HG03095 (cell line): ENCODE measurements around the gene MLNR.
A peak's percentile ranks its signal among the peaks of the same experiment; 100 is the strongest.

Experiments
- ATAC-seq: cut with Tn5 transposase; IDR thresholded peaks from one replicate; pipeline ENCODE4 v1.9.1; 2021; ENCODE audit warnings: moderate library complexity; ENCODE audit not compliant: unreplicated experiment

The MLNR gene

DNA sequence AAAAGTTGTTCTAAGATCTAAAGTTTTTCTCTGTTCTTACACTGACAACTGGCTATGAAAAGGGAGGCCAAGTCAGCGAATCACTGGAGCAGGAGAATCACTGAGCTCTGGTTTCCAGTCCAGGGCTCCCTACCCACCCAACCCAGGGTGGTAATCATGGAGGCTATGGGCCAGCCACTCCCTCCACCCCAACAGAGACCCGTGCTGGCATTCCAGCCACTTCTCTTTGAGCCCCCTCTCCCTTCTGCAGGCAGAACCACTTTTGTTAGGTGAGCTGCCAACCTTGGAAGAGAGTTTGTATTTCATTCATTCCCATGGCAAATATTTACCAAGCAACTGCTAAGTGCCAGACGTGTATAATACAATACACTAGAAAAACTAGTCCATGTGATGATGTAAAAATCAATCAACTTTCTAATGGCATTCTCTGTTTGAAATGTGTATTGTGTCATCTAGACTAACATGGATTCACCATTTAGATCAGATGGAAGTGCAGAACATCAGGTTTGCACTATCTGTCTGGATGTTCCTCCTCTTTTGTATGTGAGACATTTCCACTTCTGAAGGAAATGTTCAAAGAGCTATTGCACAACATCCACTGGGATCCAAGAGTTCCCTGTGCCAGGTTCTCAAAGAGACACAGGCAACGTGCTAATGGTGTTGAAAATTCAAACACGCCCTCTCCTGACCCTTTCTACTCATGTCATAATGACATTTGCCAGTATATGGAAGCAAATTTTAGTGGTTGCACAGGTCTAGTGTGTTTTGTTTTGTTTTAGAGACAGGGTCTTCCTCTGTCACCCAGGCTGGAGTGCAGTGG is 5.3 kb downstream of the MLNR start:
- ATAC-seq, result no peak

DNA sequence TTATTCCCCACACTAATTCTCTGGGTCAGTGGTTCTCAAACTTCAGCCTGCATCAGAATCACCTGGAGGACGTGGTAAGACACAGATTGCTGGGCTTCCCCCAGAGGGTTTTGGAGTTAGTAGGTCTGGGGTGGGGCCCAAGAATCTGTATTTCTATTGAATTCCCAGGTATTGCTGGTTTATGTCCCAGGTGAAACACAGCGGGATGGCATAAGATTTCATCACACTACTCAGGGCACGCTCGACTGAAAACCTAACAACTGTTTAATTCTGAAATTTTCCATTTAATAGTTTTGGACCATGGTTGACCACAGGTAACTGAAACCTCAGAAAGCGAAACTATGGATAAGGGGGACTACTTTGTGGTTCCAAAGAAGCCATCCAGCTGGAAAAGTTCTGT is 6.5 kb downstream of the MLNR start:
- ATAC-seq, result no peak

DNA sequence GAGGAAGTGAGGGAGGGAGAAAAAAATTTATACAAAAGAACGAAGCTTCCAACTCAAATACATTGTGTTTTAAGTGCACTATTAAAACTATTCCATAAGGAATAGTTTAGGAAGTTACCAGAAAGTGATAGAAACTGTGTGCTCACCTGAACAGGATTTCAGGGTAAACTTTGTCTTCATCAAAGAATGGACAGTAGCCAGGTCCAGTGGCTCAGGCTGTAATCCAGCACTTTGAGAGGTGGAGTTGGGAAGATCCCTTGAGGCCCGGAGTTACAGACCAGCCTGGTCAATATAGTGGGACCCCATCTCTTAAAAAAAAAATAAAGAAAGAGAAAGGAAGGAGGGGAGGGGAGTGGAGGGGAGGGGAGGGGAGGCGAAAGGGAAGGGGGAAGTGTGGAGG is 14.6 kb downstream of the MLNR start:
- no peak for ATAC-seq

DNA sequence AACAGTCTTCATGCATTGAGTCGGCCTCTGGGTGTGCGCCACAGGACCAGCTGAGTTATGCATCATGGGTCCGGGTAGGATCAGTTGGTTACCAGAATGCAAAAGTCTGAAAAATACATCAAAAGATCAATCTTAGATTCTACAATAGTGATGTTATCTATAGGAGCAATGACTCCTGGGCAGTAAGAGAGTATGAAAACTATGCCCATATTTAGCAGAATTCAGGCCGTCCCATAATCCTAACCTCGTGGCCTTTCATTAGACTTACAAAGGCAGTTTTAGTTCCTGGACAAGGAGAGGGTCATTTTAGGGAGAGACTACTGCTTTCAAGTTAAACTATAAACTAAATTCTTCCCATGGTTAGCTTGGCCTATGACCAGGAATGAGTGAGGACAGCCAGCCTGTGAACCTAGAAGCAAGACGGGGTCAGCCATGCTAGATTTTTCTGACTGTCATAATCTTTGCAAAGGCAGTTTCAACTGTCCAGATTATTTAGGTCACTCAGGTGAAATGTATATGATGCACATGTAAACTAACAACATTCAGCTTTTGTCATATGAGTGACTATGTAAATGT is 15.8 kb downstream of the MLNR start:
- no peak for ATAC-seq

DNA sequence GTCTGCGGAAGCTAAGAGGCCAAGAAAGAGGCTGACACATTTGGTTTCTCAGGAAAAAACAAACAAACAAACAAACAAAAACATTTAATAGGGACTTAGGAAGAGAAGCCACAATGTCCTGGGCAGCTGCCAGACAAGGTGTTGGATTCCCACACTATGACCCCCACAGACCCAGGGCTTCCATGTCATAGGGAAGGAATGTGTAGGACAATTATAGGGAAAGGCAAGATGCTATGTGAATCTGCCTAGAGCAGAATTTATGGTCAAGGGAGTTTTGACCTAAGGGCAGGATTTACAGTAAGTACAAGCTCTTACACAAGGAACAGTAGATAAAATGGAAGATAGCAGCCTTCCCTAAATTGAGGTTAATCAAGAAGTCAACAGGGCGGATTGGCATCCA is 18.5 kb downstream of the MLNR start:
- no peak for ATAC-seq

DNA sequence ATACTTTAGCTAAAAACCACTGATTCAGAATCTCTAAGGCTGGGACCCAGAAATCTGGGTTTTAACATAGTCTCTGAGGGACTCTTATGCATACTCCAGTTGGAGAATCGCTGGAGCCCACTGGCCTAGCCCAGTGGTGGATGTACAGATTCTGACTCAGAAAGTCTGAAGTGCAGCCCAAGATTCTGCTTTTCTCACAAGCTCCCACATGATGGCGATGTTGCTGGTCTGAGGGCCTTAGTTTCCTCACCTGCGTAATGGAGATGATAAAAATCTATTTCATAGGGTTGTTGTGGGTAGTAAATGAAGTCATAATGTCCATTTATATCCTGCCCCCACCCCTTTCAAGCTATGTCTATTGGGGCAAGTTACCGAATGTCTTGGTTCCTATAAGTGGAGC is 19.9 kb downstream of the MLNR start:
- ATAC-seq, result peak; percentile 80

DNA sequence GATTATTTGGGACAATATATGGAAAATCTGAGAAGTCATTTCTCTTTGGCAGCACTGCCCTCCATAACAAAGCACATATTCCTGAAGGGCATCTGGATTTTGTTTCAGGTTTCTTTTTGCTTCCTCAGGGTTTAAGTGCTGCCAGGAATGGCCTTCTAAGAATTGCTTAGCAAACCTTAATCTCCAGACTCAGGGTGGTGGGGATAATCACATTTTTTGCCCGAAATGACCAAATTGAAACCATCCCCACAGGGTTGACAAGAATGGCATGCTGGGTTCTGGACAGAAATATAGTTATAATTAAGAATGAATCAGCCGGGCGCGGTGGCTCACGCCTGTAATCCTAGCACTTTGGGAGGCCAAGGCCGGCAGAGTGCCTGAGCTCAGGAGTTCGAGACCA is 21.2 kb downstream of the MLNR start:
- no peak for ATAC-seq

DNA sequence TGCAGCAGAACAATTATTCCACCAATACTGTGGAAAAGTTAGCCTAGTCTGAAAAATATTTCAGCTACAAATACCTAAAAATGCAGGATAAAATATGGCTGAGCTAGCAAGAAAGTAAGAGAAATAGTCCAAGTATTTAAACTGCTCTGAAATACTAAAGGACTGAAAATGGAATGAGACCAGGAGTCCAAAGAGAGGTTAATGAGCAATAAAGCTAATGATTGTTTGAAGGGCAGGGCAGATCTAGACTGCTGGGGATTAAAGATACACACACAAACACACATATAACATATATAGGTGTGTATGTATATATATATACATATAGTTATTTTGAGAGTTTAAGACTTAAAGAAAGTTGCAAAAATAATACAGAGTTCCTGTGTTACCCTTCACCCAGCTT is 25.0 kb downstream of the MLNR start:
- no peak for ATAC-seq

DNA sequence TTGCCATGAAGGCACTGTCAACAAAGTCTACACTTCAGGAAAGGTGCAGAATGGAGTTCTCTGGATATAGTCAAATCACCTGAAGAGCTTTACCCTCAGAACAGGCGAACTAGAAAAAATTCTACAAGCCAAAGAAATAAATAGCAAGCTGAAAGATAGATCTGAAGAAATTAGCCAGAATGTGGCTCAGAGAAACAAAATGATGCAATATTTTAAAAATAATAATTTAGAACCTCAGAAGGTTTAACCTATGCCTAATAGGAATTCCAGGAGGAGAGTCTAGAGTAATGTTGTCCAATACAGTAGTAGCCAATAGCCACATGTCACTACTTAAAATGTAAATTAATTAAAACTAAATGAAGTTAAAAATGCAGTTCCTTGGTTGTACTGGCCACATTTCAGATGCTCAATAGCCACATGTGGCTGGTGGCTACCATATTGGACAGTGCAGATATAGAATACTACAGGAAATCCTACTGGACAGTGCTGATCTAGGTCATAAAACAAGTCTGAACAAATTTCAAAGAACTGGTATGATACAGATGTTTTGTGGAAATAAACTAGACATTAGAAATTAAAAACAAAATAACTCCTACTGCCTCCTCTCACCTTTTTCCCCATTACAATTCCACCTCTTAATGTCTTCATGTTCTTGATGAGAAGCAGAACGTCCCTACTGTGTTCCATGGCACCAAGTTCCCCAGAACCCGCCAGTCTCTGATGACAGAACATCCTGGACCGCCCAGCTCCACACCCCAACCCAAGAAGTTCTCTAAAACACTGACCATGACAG is 26.9 kb downstream of the MLNR start:
- peak; percentile 34 for ATAC-seq

DNA sequence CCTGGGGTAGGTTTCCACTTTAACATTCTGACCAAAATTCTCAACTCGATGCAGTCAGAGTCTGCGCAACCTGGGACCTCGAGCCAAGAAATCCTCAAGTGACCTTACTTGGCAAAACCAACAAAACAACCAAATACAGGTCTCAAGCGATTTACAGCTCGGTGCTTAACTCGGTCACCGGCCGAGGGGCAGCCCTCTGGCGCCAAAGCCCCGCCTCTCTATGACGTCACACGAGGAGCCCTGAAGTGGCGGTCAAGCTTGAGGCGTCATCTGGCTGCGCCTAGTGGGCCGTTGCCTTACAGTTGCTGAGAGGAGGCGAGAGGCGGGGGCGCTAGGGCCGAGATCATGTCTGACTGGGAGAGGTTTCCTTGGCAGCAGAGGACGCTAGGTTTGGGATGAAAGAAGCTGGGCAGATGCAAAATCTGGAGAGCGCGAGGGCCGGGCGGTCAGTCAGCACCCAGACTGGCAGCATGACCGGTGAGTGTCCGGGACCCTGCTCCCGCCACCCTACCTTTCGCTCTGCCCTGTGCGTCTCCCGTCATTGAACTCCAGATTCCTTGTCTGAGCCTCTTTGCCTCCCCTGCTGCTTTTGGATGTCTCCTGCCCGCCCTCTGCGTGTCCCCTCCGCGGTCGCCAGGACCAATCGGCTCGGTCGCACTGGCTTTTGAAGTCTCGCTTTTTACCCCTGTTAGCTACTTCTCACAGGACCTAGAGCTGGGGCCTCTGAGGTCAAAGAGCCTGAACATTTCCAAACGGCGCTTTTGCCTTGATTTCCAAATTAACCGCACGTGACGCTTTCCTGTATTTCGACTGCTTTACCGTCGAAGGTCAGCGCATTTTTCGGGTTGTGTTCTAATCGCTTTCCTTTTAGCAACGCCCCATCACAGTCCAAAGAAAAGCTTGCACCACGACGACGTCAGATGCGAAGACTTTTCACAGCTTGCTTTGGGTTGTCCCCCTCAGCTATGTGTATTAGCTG is 27.8 kb downstream of the MLNR start, which contains the start of gene CDADC1:
Gene CDADC1, plus strand, starts transcription at position 283 of the 979 bp plus-strand sequence. Its CDS starts 113 bp downstream, at position 396.
- ATAC-seq, result peak; percentile 94

DNA sequence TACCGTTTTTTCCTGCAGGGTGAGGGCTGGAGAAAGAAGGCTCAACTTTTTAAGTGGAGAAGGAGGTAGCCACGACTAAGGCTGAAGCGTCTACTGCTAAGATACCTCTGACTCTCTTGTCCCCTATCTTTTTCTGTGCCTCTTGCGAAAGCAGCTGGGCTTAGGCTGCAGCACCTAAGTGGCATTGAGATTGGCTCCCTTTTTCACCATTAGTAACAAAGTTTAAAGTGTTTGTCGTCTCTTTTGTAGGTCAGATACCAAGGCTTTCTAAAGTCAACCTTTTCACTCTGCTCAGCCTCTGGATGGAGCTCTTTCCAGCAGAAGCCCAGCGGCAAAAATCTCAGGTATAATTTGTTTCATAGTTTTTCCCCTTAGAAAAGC is 28.5 kb downstream of the MLNR start:
- ATAC-seq, result no peak

DNA sequence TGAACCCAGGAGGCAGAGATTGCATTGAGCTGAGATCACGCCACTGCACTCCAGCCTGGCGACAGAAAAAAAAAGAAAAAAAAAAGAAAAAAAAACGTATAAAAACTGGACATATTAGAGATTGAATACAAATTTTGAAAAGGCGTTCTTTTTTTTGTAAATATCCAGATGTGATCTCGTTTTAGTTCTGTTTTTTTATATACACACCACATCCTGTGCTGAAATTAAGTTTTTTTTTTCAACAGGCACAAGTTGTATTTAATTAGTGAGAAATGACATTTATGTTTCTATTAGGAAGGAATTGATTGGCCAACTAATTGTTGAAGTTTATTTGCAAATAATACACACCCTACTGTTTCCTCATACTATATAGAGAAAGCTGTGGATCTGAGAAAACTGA is 31.2 kb downstream of the MLNR start:
- no peak for ATAC-seq

DNA sequence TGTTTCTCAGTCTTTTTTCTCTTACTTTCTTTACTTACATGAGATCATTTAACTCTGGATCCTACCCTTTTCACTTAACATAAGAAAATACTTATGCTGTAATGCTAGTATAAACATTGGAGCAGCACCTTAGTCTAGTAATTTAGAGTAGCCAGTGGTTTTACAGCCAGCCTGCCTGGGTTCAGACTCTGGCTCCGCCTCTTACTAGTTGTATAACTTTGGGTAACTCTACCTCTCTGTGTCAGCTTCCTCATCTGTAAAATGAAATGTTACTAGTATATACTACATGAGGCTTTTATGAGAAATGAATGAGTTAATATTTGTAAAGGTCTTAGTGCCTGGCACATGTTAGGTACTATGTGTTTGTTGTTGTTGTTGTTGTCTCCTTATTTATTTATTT is 33.2 kb downstream of the MLNR start:
- no peak for ATAC-seq

DNA sequence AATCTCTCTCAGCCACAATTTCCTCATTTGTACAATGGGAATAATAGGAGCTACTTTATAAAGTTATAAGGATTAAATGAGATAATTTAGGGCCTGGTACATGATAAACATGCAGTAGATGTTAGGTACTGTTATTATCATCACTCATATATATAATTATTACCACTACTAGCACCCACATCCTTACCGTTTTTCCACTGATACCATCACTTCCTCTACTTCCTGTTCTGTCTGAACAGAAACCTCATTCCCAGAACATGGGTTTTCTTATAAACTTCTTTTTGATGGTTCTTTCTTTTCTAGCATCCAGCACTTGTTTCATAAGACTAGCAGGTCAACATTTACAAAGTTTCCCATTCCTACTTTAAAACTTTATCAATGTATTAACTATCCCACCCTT is 33.9 kb downstream of the MLNR start:
- no peak for ATAC-seq

DNA sequence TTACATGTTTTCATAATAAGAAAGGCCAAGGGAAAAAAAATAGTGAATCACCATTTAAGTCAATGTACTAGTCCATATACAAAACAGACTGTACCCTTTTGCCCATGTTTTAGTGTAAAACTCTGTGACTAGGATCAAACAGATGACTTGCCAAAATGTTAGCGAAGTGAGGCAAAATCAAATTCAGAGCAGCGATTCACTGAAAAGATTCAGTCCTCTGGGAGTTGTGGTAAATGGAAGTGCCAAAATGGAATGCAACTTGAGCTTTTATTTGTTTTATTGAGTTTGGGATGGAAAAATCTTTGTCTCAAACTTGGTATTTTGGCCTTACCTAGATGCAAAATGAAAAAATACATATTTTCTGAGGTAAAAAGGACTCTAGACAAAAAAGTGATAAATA is 36.7 kb downstream of the MLNR start:
- no peak for ATAC-seq

DNA sequence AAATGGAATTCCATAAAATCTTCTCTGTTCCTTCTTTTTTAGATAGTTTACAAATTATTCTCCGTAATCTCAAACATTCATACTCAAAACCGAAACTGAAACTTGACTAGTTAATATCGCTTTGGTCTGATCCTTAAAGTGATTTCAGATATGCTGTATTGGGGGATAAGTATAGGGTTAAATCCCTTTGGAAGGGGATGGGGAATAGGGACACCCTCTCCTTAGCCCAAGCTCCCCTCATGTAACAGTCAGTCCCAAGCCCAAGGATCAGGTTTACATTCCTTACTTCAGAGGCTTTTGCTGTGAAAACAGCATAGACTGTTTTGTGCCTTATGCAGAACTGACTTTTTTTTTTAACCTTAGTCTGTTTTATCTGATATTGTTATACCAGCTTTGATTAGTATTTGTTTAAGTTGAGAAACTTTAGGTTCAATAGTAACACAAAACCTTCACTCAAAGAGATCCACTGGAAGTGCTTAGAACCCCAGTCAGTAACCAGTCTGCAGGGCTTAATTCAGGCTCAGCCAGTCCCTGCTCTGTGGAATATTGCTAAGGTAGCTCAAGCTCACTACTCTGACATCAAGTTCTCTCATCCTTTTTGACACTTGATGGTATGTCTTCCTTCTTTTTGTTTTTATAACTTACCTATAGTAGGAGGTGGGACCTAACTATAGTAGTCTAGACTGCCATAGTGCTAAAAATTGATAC is 38.1 kb downstream of the MLNR start:
- no peak for ATAC-seq

DNA sequence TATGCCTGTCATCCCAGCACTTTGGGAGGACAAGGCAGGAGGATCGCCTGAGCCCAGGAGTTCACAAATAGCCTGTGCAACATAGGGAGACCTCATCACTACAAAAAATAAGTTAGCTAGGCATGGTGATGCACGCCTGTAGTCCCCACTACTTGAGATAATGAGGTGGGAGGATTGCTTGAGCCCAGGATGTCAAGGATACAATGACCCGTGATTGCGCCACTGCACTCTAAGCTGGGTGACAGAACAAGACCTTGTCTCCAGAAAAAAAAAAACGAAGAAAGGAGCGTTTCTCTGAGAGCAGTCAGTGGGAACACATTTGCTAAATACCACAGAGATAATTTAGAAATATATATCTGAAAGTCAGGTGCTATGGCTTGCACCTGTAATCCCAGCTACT is 39.4 kb downstream of the MLNR start:
- no peak for ATAC-seq

DNA sequence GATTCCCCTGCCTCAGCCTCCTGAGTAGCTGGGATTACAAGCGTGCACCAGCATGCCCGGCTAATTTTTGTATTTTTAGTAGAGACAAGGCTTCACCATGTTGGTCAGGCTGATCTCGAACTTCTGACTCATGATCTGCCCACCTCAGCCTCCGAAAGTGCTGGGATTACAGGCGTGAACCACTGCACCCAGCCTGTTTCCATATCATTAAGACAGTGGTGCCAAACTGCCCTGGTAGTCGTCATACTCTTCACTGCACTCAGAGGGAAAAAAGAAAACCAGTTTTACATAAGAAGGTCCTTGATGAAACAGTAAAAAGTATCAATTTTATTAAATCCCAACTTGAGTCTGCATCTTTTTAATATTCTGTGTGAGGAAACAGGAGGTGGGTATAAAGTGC is 42.5 kb downstream of the MLNR start:
- ATAC-seq, result no peak

DNA sequence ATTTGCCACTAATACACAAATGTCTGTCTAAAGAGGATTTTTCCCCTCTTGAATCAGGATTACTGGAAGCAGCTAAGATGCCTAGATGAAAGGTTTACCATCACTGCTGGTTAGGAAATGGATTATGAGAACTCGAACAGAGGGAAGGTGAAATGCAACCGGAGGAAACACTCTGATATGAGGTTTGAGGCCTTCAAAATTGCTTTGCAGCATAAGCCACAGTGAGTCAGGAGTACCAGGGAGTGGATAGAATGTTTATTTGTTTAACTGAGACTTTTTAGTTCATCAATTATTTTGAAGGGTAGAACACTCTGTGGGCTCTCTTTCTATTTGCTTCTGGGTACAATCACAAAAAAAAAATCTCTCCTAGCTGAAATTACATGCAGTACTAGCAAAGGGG is 45.7 kb downstream of the MLNR start:
- no peak for ATAC-seq

DNA sequence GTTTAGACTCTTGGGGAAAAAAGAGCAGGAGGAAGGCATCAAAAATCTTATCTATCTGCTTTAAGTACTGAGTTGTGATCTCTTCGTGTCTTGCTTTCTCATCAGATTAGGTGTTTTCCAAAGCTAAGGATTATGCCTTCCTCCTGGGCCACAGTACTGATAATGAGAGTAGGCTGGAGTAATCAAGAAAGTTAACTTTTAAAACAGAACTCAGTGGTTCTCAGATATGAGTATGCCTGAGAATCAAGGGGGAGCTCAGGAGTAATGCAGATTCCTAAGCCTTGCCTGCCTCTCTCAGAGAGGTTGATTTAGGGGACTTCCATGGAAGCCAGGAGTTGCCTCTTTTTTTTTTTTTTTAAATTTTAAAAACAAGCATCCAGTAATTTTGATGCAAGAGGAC is 51.1 kb downstream of the MLNR start:
- ATAC-seq, result no peak
